Esophagus muscularis mucosa (tissue), 4 donors: ENCODE results near the gene CNGA1.

ENCODE experiments used
- EP300 ChIP-seq: sonication (generic); formaldehyde crosslinking; IDR thresholded peaks from one replicate; pipeline ENCODE4 v1.6.1; 2017; ENCODE audit warnings: antibody characterized with exemption
- POLR2A ChIP-seq: fragments of 450-650 bp; IDR thresholded peaks from one replicate; pipeline ENCODE4 v1.6.1; 2017; ENCODE audit warnings: antibody characterized with exemption, moderate library complexity, mild to moderate bottlenecking, low read depth
- POLR2AphosphoS5 ChIP-seq, 2 donors: sonication (generic); formaldehyde crosslinking; IDR thresholded peaks; one replicate each; pipeline ENCODE4 v1.6.1; 2017; ENCODE audit warnings: antibody characterized with exemption in 2 of 2
- TF ChIP-seq, protein P1 (sequence below), 3 experiments: fragments of 200-600 bp in 2 of 3; fragments of 450-650 bp in 1 of 3; sonication (generic) in 2 of 3; IDR thresholded peaks; one replicate each; pipeline ENCODE4 v1.5.1; 2017 to 2019; ENCODE audit warnings: antibody characterized with exemption in 3 of 3, mild to moderate bottlenecking in 2 of 3, moderate library complexity in 1 of 3

GRCh38 chr4:48049483-48049882 is 33.0 kb upstream of the CNGA1 start:
- TF ChIP-seq, protein P1, sequence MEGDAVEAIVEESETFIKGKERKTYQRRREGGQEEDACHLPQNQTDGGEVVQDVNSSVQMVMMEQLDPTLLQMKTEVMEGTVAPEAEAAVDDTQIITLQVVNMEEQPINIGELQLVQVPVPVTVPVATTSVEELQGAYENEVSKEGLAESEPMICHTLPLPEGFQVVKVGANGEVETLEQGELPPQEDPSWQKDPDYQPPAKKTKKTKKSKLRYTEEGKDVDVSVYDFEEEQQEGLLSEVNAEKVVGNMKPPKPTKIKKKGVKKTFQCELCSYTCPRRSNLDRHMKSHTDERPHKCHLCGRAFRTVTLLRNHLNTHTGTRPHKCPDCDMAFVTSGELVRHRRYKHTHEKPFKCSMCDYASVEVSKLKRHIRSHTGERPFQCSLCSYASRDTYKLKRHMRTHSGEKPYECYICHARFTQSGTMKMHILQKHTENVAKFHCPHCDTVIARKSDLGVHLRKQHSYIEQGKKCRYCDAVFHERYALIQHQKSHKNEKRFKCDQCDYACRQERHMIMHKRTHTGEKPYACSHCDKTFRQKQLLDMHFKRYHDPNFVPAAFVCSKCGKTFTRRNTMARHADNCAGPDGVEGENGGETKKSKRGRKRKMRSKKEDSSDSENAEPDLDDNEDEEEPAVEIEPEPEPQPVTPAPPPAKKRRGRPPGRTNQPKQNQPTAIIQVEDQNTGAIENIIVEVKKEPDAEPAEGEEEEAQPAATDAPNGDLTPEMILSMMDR (IDR thresholded peaks at IDR 0.05) = no peak
- TF ChIP-seq POLR2A = no peak
- no peak for TF ChIP-seq POLR2AphosphoS5 (IDR thresholded peaks at IDR 0.05)
- no peak for TF ChIP-seq EP300
